Keratinocyte (primary cell): ENCODE data around the gene FLYWCH2. TPM values are rescaled to one million over a fixed set of nuclear protein-coding genes. Genes with fewer than 3 reads are reported as not detected.

Experiments used
- DNase-seq: peaks from one replicate; pipeline ENCODE4 v3.0.0-alpha.2; 2011; ENCODE audit warnings: low read depth, missing footprints, low spot score
- FAIRE-seq: peaks from 2 replicates; lab custom pipeline; 2011; peaks lifted over from hg19 to GRCh38; lab: Jason Lieb, UNC
- H2AFZ ChIP-seq: 2 replicates; pipeline ENCODE4 v1.6.0; 2012; ENCODE audit warnings: low read length, control low read depth, inconsistent platforms; ENCODE audit not compliant: control insufficient read depth
- H3K27ac ChIP-seq: 2 replicates; pipeline ENCODE4 v1.5.1; 2011; ENCODE audit warnings: low read length; ENCODE audit not compliant: control insufficient read depth, insufficient read depth
- H3K27me3 ChIP-seq: 3 replicates; pipeline ENCODE4 v1.6.0; 2011; ENCODE audit warnings: low read length; ENCODE audit not compliant: control insufficient read depth, insufficient read depth; ENCODE audit errors: extremely low read depth
- H3K36me3 ChIP-seq, 2 experiments: 2 replicates in 1 of 2; 3 replicates in 1 of 2; pipeline ENCODE4 v1.5.1; 2011; ENCODE audit warnings: low read length in 2 of 2, mild to moderate bottlenecking in 1 of 2; ENCODE audit not compliant: control insufficient read depth in 2 of 2, insufficient read depth in 2 of 2; ENCODE audit errors: extremely low read depth in 1 of 2
- H3K4me1 ChIP-seq: 3 replicates; pipeline ENCODE4 v1.5.1; 2011; ENCODE audit warnings: low read length; ENCODE audit not compliant: control insufficient read depth, insufficient read depth; ENCODE audit errors: extremely low read depth
- H3K4me2 ChIP-seq: 3 replicates; pipeline ENCODE4 v1.6.0; 2011; ENCODE audit warnings: low read depth, low read length; ENCODE audit not compliant: control insufficient read depth, insufficient read depth; ENCODE audit errors: extremely low read depth
- H3K4me3 ChIP-seq, 3 experiments: fragments of 200-600 bp in 1 of 3; sonication (generic) in 1 of 3; 2 replicates in 2 of 3; 3 replicates in 1 of 3; pipeline ENCODE4 v1.5.1; 2011 to 2016; ENCODE audit warnings: low read length in 3 of 3, mild to moderate bottlenecking in 3 of 3, control low read depth in 2 of 3, inconsistent platforms in 1 of 3, low read depth in 1 of 3, mixed read lengths in 1 of 3, mixed run types in 1 of 3, moderate library complexity in 1 of 3; ENCODE audit not compliant: control insufficient read depth in 2 of 3, insufficient read depth in 2 of 3; ENCODE audit errors: extremely low read depth in 1 of 3
- H3K79me2 ChIP-seq: 2 replicates; pipeline ENCODE4 v1.6.0; 2012; ENCODE audit warnings: low read length; ENCODE audit not compliant: control insufficient read depth, insufficient read depth
- H3K9ac ChIP-seq: 3 replicates; pipeline ENCODE4 v1.6.0; 2011; ENCODE audit warnings: low read length; ENCODE audit not compliant: control insufficient read depth, insufficient read depth; ENCODE audit errors: extremely low read depth
- H3K9me1 ChIP-seq: 3 replicates; pipeline ENCODE4 v1.6.0; 2011; ENCODE audit warnings: low read length; ENCODE audit not compliant: control insufficient read depth, insufficient read depth; ENCODE audit errors: extremely low read depth
- H3K9me3 ChIP-seq: 2 replicates; pipeline ENCODE4 v1.5.1; 2012; ENCODE audit warnings: low read depth, low read length; ENCODE audit not compliant: control insufficient read depth
- H4K20me1 ChIP-seq: 3 replicates; pipeline ENCODE4 v1.6.0; 2011; ENCODE audit warnings: low read length; ENCODE audit not compliant: control insufficient read depth, insufficient read depth; ENCODE audit errors: extremely low read depth
- CTCF ChIP-seq, 3 experiments: IDR thresholded peaks in 1 of 3; conservative IDR thresholded peaks in 1 of 3; optimal IDR thresholded peaks in 1 of 3; 2 replicates in 2 of 3; 3 replicates in 1 of 3; pipeline versions ENCODE3 to v1.5.1; 2011; ENCODE audit warnings: low read length in 3 of 3, mild to moderate bottlenecking in 3 of 3, moderate library complexity in 2 of 3, control low read depth in 1 of 3, inconsistent platforms in 1 of 3; ENCODE audit not compliant: insufficient read depth in 2 of 3; ENCODE audit errors: extremely low read depth in 1 of 3
- EZH2 ChIP-seq: IDR thresholded peaks from one replicate; pipeline ENCODE4 v1.6.1; 2012; ENCODE audit warnings: inconsistent platforms, mild to moderate bottlenecking, low read length, moderate library complexity
- dilution Hi-C: fragments of 300-500 bp; cut with MboI; formaldehyde crosslinking; loops from one replicate; pipeline ENCODE4 v1.7.0; 2020; ENCODE audit warnings: low sequenced_read_pairs; ENCODE audit not compliant: extremely low pct_ligation_motif_present
- polyA plus RNA-seq, 5 experiments: library from polyadenylated mRNA; depleted of rRNA in 3 of 5; stranded (reverse) in 3 of 5; stranded (forward) in 1 of 5; unstranded in 1 of 5; fragments of >200 nt; gene quantifications; 1 replicate in 1 of 5; 2 replicates in 3 of 5; 3 replicates in 1 of 5; pipeline versions ENCODE4 v1.2.1 to v1.2.3, GENCODE V29; 2011 to 2012; ENCODE audit warnings: missing spikeins in 2 of 5, low read depth in 1 of 5, low replicate concordance in 1 of 5

The FLYWCH2 gene
- polyA plus RNA-seq, 1 donor (not counting 4 experiments of a cell fraction or from before 2014, with no cell fraction given) = 10.1 TPM

GRCh38 chr16:2853531-2854073, 29.4 kb upstream of the FLYWCH2 start:
- Histone ChIP-seq H3K9me1 (no peaks in the 10 kb centered on the region), H3K79me2 (no peaks in the 10 kb centered on the region), H3K27ac (no peak overlapping the region), H3K36me3 (peaks cover 0 to 3% of the 10 kb centered on the region in 2 experiments), H2AFZ (no peak overlapping the region), H3K27me3 (no peaks in the 10 kb centered on the region), H3K9me3 (no peaks in the 10 kb centered on the region), H3K4me2 (no peak overlapping the region), H3K4me3 (no peak overlapping the region), H3K4me1 (peaks cover 13% of the 10 kb centered on the region), H3K9ac (no peak overlapping the region), H4K20me1 (no peaks in the 10 kb centered on the region)
- DNase-seq = no peak
- no peak for FAIRE-seq
- TF ChIP-seq EZH2 = no peak
- no peak for TF ChIP-seq CTCF (optimal IDR thresholded peaks at IDR 0.05 in 1 of 3, IDR thresholded peaks at IDR 0.05 in 1 of 3, conservative IDR thresholded peaks at IDR 0.05 in 1 of 3; ENCODE audit: extremely low read depth in 1 of 3, insufficient read depth in 2 of 3, low read length in 3 of 3)
- dilution Hi-C loops = no loop called here

GRCh38 chr16:2854700-2855309, 28.2 kb upstream of the FLYWCH2 start:
- no peak overlapping the region for H3K4me3 ChIP-seq
- H3K36me3 ChIP-seq = peaks cover 0 to 3% of the 10 kb centered on the region in 2 experiments
- H3K79me2 ChIP-seq = no peaks in the 10 kb centered on the region
- dilution Hi-C loops = no loop called here
- H4K20me1 ChIP-seq = no peaks in the 10 kb centered on the region
- no peak for DNase-seq
- no peak for FAIRE-seq
- TF ChIP-seq EZH2 = no peak
- peak; percentile 58 to 71 (median 64) for TF ChIP-seq CTCF (optimal IDR thresholded peaks at IDR 0.05 in 1 of 3, IDR thresholded peaks at IDR 0.05 in 1 of 3, conservative IDR thresholded peaks at IDR 0.05 in 1 of 3; ENCODE audit: extremely low read depth in 1 of 3, insufficient read depth in 2 of 3, low read length in 3 of 3)
- H3K27ac ChIP-seq = no peak overlapping the region
- peaks cover 17% of the 10 kb centered on the region for H3K4me1 ChIP-seq
- H3K9ac ChIP-seq = no peak overlapping the region
- H2AFZ ChIP-seq = no peak overlapping the region
- no peak overlapping the region for H3K4me2 ChIP-seq
- H3K9me1 ChIP-seq = no peaks in the 10 kb centered on the region
- no peaks in the 10 kb centered on the region for H3K9me3 ChIP-seq
- no peaks in the 10 kb centered on the region for H3K27me3 ChIP-seq
